H1 (cell line): ENCODE measurements around the gene RFPL3. TPM values are rescaled to one million over a fixed set of nuclear protein-coding genes. Genes with fewer than 3 reads are reported as not detected.
A peak's percentile ranks its signal among the peaks of the same experiment; 100 is the strongest.

Experiments used
- CTCF ChIA-PET: fragments of 300-600 bp; sonication (Branson Sonifier 250); formaldehyde crosslinking; loops from one replicate; lab custom pipeline; 2021; ENCODE audit not compliant: partially characterized antibody; lab: Charles Lee
- POLR2A ChIA-PET: fragments of 300-600 bp; sonication (Branson Sonifier 250); formaldehyde crosslinking; loops from one replicate; lab custom pipeline; 2021; ENCODE audit warnings: inconsistent platforms; ENCODE audit not compliant: partially characterized antibody; lab: Charles Lee
- DNase-seq, 2 experiments: peaks; one replicate each; pipeline versions ENCODE4 v3.0.0 to v3.0.0-alpha.2; 2010 to 2022; ENCODE audit warnings: low spot score in 2 of 2, low read depth in 1 of 2, mixed read lengths in 1 of 2
- FAIRE-seq: peaks from 2 replicates; lab custom pipeline; 2011; peaks lifted over from hg19 to GRCh38; lab: Jason Lieb, UNC
- H2AFZ ChIP-seq: 2 replicates; pipeline ENCODE4 v1.8.1; 2012; ENCODE audit warnings: low read length, inconsistent platforms
- H2AK5ac ChIP-seq: 2 replicates; pipeline ENCODE4 v1.6.1; 2013; ENCODE audit warnings: low read depth, low read length
- H2BK120ac ChIP-seq: replicated peaks from 2 replicates; pipeline ENCODE3; 2013; ENCODE audit warnings: low read depth, low read length, inconsistent platforms
- H2BK12ac ChIP-seq: 2 replicates; pipeline ENCODE4 v1.6.1; 2013; ENCODE audit warnings: low read depth, low read length
- H2BK15ac ChIP-seq: 2 replicates; pipeline ENCODE4 v1.6.1; 2013; ENCODE audit warnings: low read length
- H2BK20ac ChIP-seq: 2 replicates; pipeline ENCODE4 v1.6.1; 2013; ENCODE audit warnings: low read length
- H2BK5ac ChIP-seq: 2 replicates; pipeline ENCODE4 v1.6.1; 2013; ENCODE audit warnings: low read depth, low read length
- H3K14ac ChIP-seq: 2 replicates; pipeline ENCODE4 v1.6.1; 2013; ENCODE audit warnings: inconsistent platforms; ENCODE audit not compliant: insufficient read length
- H3K18ac ChIP-seq: 2 replicates; pipeline ENCODE4 v1.6.1; 2013; ENCODE audit warnings: low read length; ENCODE audit errors: extremely low read depth
- H3K23ac ChIP-seq: 2 replicates; pipeline ENCODE4 v1.6.1; 2013; ENCODE audit warnings: inconsistent platforms; ENCODE audit not compliant: insufficient read length
- H3K23me2 ChIP-seq: 2 replicates; pipeline ENCODE4 v1.6.1; 2013; ENCODE audit warnings: low read depth, low read length
- H3K27ac ChIP-seq: 2 replicates; pipeline ENCODE4 v1.6.1; 2011; ENCODE audit warnings: low read depth, low read length, inconsistent platforms
- H3K27me3 ChIP-seq, 4 experiments: replicated peaks in 1 of 4; 1 replicate in 1 of 4; 2 replicates in 3 of 4; pipeline versions ENCODE4 v1.6.1 to v1.8.1; 2011 to 2013; ENCODE audit warnings: low read length in 3 of 4, mild to moderate bottlenecking in 3 of 4, inconsistent platforms in 2 of 4, mixed read lengths in 2 of 4, moderate library complexity in 1 of 4; ENCODE audit not compliant: control insufficient read depth in 3 of 4, insufficient read depth in 3 of 4; ENCODE audit errors: extremely low read depth in 1 of 4
- H3K36me3 ChIP-seq, 4 experiments: 2 replicates each; pipeline versions ENCODE4 v1.6.1 to v1.8.1; 2011 to 2013; ENCODE audit warnings: mild to moderate bottlenecking in 4 of 4, low read length in 3 of 4, moderate library complexity in 2 of 4, control low read depth in 1 of 4, inconsistent platforms in 1 of 4; ENCODE audit not compliant: insufficient read depth in 4 of 4, control insufficient read depth in 2 of 4
- H3K4ac ChIP-seq: replicated peaks from 2 replicates; pipeline ENCODE3; 2013; ENCODE audit warnings: low read length, low read depth, mixed read lengths, inconsistent platforms; ENCODE audit not compliant: insufficient read length
- H3K4me1 ChIP-seq, 4 experiments: replicated peaks in 1 of 4; 1 replicate in 1 of 4; 2 replicates in 3 of 4; pipeline versions ENCODE4 v1.6.1 to v1.8.1; 2011 to 2013; ENCODE audit warnings: low read length in 3 of 4, inconsistent platforms in 2 of 4, mixed read lengths in 1 of 4; ENCODE audit not compliant: insufficient read depth in 4 of 4, control insufficient read depth in 3 of 4
- H3K4me2 ChIP-seq, 2 experiments: 2 replicates each; pipeline versions ENCODE4 v1.6.1 to v1.8.1; 2011 to 2013; ENCODE audit warnings: low read depth in 2 of 2, low read length in 2 of 2, control low read depth in 1 of 2, inconsistent platforms in 1 of 2, mild to moderate bottlenecking in 1 of 2; ENCODE audit not compliant: insufficient read depth in 1 of 2
- H3K4me3 ChIP-seq, 4 experiments: fragments of 200-600, 300-600 bp in 1 of 4; sonication (generic), shearing (Covaris generic), sonication (Bioruptor Twin) in 1 of 4; 2 replicates each; pipeline versions ENCODE4 v1.5.1 to v1.8.1; 2011 to 2016; ENCODE audit warnings: low read length in 4 of 4, low read depth in 3 of 4, control low read depth in 2 of 4, inconsistent platforms in 2 of 4, mild to moderate bottlenecking in 2 of 4, mixed read lengths in 1 of 4, moderate library complexity in 1 of 4; ENCODE audit not compliant: insufficient read depth in 2 of 4; ENCODE audit errors: extremely low read depth in 1 of 4
- H3K56ac ChIP-seq: replicated peaks from 2 replicates; pipeline ENCODE3; 2013; ENCODE audit warnings: low read depth, mild to moderate bottlenecking, mixed read lengths, low read length, inconsistent platforms; ENCODE audit not compliant: insufficient read length
- H3K79me1 ChIP-seq: 2 replicates; pipeline ENCODE4 v1.6.1; 2013; ENCODE audit warnings: low read depth, low read length, control low read depth
- H3K79me2 ChIP-seq, 2 experiments: 2 replicates each; pipeline versions ENCODE4 v1.6.1 to v1.8.1; 2012 to 2013; ENCODE audit warnings: low read length in 2 of 2, mild to moderate bottlenecking in 2 of 2, inconsistent platforms in 1 of 2; ENCODE audit not compliant: insufficient read depth in 2 of 2, control insufficient read depth in 1 of 2
- H3K9ac ChIP-seq, 4 experiments: replicated peaks in 1 of 4; 1 replicate in 1 of 4; 2 replicates in 3 of 4; pipeline versions ENCODE4 v1.6.1 to v1.8.1; 2011 to 2013; ENCODE audit warnings: low read depth in 3 of 4, low read length in 3 of 4, control low read depth in 2 of 4, mild to moderate bottlenecking in 2 of 4, moderate library complexity in 2 of 4, inconsistent platforms in 1 of 4; ENCODE audit errors: extremely low read depth in 1 of 4
- H3K9me3 ChIP-seq, 2 experiments: 2 replicates each; pipeline versions ENCODE4 v1.6.1 to v1.8.1; 2012 to 2013; ENCODE audit warnings: mild to moderate bottlenecking in 2 of 2, moderate library complexity in 2 of 2, control low read depth in 1 of 2, inconsistent platforms in 1 of 2, low read depth in 1 of 2, low read length in 1 of 2, mixed read lengths in 1 of 2; ENCODE audit not compliant: insufficient read depth in 2 of 2
- H4K20me1 ChIP-seq, 2 experiments: replicated peaks in 1 of 2; 2 replicates each; pipeline versions ENCODE3 to v1.8.1; 2011 to 2013; ENCODE audit warnings: inconsistent platforms in 2 of 2, low read length in 2 of 2, mild to moderate bottlenecking in 1 of 2; ENCODE audit not compliant: insufficient read depth in 2 of 2, control insufficient read depth in 1 of 2
- H4K5ac ChIP-seq: 2 replicates; pipeline ENCODE4 v1.6.1; 2013; ENCODE audit warnings: low read length, low read depth, mixed read lengths, inconsistent platforms; ENCODE audit not compliant: insufficient read length
- H4K8ac ChIP-seq: 2 replicates; pipeline ENCODE4 v1.8.0; 2013; ENCODE audit warnings: mild to moderate bottlenecking, moderate library complexity, low read length, inconsistent platforms; ENCODE audit not compliant: insufficient read depth; ENCODE audit errors: extremely low read depth
- H4K91ac ChIP-seq: replicated peaks from 2 replicates; pipeline ENCODE3; 2013; ENCODE audit warnings: low read length, mixed read lengths, inconsistent platforms; ENCODE audit not compliant: insufficient read length
- BCL11A ChIP-seq, 2 experiments: IDR thresholded peaks; one replicate each; pipeline ENCODE4 v1.6.1; 2011; ENCODE audit warnings: low read depth in 2 of 2, low read length in 2 of 2, mild to moderate bottlenecking in 2 of 2
- E2F6 ChIP-seq: IDR thresholded peaks from 2 replicates; pipeline ENCODE4 v1.6.1; 2012; ENCODE audit warnings: inconsistent platforms
- EP300 ChIP-seq, 2 experiments: IDR thresholded peaks; 1 replicate in 1 of 2; 2 replicates in 1 of 2; pipeline ENCODE4 v1.6.1; 2011 to 2012; ENCODE audit warnings: low read depth in 2 of 2, low read length in 2 of 2, mild to moderate bottlenecking in 2 of 2, borderline replicate concordance in 1 of 2, inconsistent platforms in 1 of 2, moderate library complexity in 1 of 2
- FOSL1 ChIP-seq: IDR thresholded peaks from 2 replicates; pipeline ENCODE4 v1.6.1; 2011; ENCODE audit warnings: mild to moderate bottlenecking, low read depth, low read length, moderate library complexity; ENCODE audit not compliant: insufficient read depth
- JUN ChIP-seq: IDR thresholded peaks from 2 replicates; pipeline ENCODE4 v1.6.1; 2011; ENCODE audit warnings: low read depth, mild to moderate bottlenecking, improper control_type of control experiment, low read length
- MAFK ChIP-seq: IDR thresholded peaks from 2 replicates; pipeline ENCODE4 v1.6.1; 2012; ENCODE audit warnings: low read depth, mild to moderate bottlenecking, improper control_type of control experiment, low read length
- POU5F1 ChIP-seq: IDR thresholded peaks from 2 replicates; pipeline ENCODE4 v1.6.1; 2011; ENCODE audit warnings: low read depth, mild to moderate bottlenecking, low read length, moderate library complexity
- SIX5 ChIP-seq: IDR thresholded peaks from 2 replicates; pipeline ENCODE4 v1.6.1; 2011; ENCODE audit warnings: mild to moderate bottlenecking, low read depth, low read length
- SP1 ChIP-seq: IDR thresholded peaks from 2 replicates; pipeline ENCODE4 v1.6.1; 2011; ENCODE audit warnings: low read depth, low read length
- TCF12 ChIP-seq: IDR thresholded peaks from 2 replicates; pipeline ENCODE4 v1.6.1; 2011; ENCODE audit warnings: low read depth, mild to moderate bottlenecking, low read length
- TEAD4 ChIP-seq: IDR thresholded peaks from 2 replicates; pipeline ENCODE4 v1.6.1; 2012; ENCODE audit warnings: low read depth, low read length, inconsistent platforms, mixed read lengths
- WGBS, 2 experiments: shearing (Covaris generic) in 1 of 2; methylation state at CpG; one replicate each; pipeline versions ENCODE4 v1.1.6 to v1.1.7; 2013 to 2015; ENCODE audit warnings: low lambda C conversion rate in 2 of 2, mixed read lengths in 2 of 2, inconsistent platforms in 1 of 2, low coverage in 1 of 2, missing lambda C conversion rate in 1 of 2; ENCODE audit not compliant: insufficient replicate concordance in 2 of 2, insufficient coverage in 1 of 2, insufficient read length in 1 of 2; ENCODE audit errors: extremely low coverage in 1 of 2, missing lambda C conversion rate in 1 of 2; 5-methylcytosine and 5-hydroxymethylcytosine counted together
- polyA plus RNA-seq, 7 experiments: library from polyadenylated mRNA; depleted of rRNA in 3 of 7; stranded (reverse) in 5 of 7; unstranded in 2 of 7; fragments of >200 nt in 5 of 7; fragments of 200-250 nt in 2 of 7; gene quantifications; 1 replicate in 5 of 7; 2 replicates in 1 of 7; 4 replicates in 1 of 7; pipeline versions ENCODE4 v1.2.1 to v1.2.3, GENCODE V29; 2011 to 2013; ENCODE audit warnings: missing spikeins in 2 of 7, mixed read lengths in 2 of 7
- total RNA-seq: library from RNA; stranded (reverse); fragmentation: NEBNext Ultra II Directional; extraction: Animal tissue kit (Norgen Biotek cat#: 25700); gene quantifications from 2 replicates; pipeline ENCODE4 v1.2.1, GENCODE V29; 2021

The RFPL3 gene
- total and polyA plus RNA-seq, 2 of the 8 experiments (the other 6 are each of a cell fraction or from before 2014, with no cell fraction given) = 0.08 to 0.24 TPM

DNA sequence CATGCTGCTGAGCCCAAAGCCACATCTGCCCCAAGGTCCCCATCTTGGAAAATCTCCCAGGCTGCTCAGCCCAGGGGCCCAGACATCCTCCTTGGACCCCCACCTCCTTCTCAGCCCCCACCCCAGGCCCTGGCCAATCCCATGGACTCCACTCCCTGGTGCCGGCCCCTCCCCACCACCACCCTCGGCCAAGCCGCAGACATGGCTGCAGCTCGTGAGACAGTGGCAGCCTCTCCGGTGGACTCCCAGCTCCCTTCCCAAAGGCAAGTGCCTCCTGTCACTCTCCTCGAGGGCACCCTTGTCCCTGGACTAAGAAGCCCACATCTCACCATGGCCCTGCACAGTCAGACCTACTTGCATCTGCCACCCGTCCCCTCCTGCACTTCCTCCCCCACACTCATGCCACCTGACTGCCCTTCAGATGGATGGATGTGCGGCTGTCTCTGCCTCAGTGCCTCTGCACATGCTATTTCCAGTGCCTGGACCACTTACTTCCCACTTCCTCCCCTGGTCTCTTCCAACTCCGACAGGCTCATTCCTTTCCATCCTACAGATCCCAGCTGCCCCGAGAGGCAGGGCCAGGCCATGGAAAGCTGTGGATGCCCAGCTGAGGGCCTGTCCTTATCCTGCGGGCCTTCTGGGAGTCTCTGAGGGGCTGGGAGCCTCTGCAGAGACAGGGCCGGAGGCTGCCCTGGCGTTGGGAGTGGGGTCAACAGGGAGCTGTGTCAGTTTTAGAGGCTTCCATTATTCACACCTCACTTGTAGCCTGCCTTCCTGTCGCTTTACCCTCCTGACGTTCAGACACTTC, 25.5 kb upstream of the RFPL3 start:
- peak overlapping the region; percentile 75; the same call in 1 of the 2 replicates for H2AK5ac ChIP-seq
- H3K9me3 ChIP-seq = peaks cover 0 to 3% of the 10 kb centered on the region in 2 experiments; a peak in 1 of 4 replicates
- no peak overlapping the region for H3K4me2 ChIP-seq
- H3K27ac ChIP-seq = no peak overlapping the region
- H3K23me2 ChIP-seq = peaks cover 15% of the 10 kb centered on the region; the same call in 1 of the 2 replicates
- H3K56ac ChIP-seq = no peak overlapping the region
- peak overlapping the region; percentile 84 for H4K91ac ChIP-seq
- 0 out of 2 replicates have a peak, but pooled peaks cover 3% of the 10 kb centered on the region for H3K79me1 ChIP-seq
- H3K9ac ChIP-seq = no peak overlapping the region
- H4K20me1 ChIP-seq = peaks cover 0 to 4% of the 10 kb centered on the region in 2 experiments
- H3K4ac ChIP-seq = no peak overlapping the region
- H3K18ac ChIP-seq = peak overlapping the region; percentile 60
- H3K79me2 ChIP-seq = no peaks in the 10 kb centered on the region
- H3K27me3 ChIP-seq = peaks cover 0 to 1% (median 0%) of the 10 kb centered on the region in 4 experiments; a peak in 1 of 7 replicates
- H2AFZ ChIP-seq = no peak overlapping the region
- peak overlapping the region; percentile 15 for H2BK20ac ChIP-seq
- no peak overlapping the region for H3K4me3 ChIP-seq
- no peak overlapping the region for H3K23ac ChIP-seq
- no peak overlapping the region for H2BK5ac ChIP-seq
- 88% methylated on average over 13 of the region's 15 CpGs; no CpG with 5 or more reads in 1 of the 2 experiments for WGBS, 2 experiments
- H3K14ac ChIP-seq = no peak overlapping the region
- H4K8ac ChIP-seq = no peak overlapping the region; the same call in 1 of the 2 replicates
- peak in 1 of 2 experiments; percentile 43 for DNase-seq
- FAIRE-seq = no peak
- no peaks in the 10 kb centered on the region for H3K36me3 ChIP-seq
- H3K4me1 ChIP-seq = peaks cover 4 to 13% (median 6%) of the 10 kb centered on the region in 4 experiments; a peak in 5 of 7 replicates
- POLR2A ChIA-PET = interaction anchor here (1.5 kb wide), 1 partner anchor 8 kb away, joined by 4 read pairs; no protein-coding TSS in a partner anchor
- 0 out of 2 replicates have a peak overlapping the region, but pooled peaks have one; percentile 92 for H2BK15ac ChIP-seq
- no peak overlapping the region for H4K5ac ChIP-seq
- CTCF ChIA-PET = interaction anchor here (1.7 kb wide), 1 partner anchor 18 kb away, joined by 3 read pairs; no protein-coding TSS in a partner anchor
- H2BK120ac ChIP-seq = no peak overlapping the region
- H2BK12ac ChIP-seq = peak overlapping the region; percentile 18; the same call in 1 of the 2 replicates
- no peak for TF ChIP-seq JUN
- no peak for TF ChIP-seq TCF12
- TF ChIP-seq FOSL1 = no peak
- no peak for TF ChIP-seq SP1
- TF ChIP-seq EP300 (IDR thresholded peaks at IDR 0.05; ENCODE audit: borderline replicate concordance in 1 of 2, low read depth in 2 of 2, low read length in 2 of 2) = no peak
- no peak for TF ChIP-seq E2F6
- no peak for TF ChIP-seq SIX5
- TF ChIP-seq TEAD4 = no peak
- TF ChIP-seq POU5F1 = no peak
- TF ChIP-seq MAFK = no peak
- no peak for TF ChIP-seq BCL11A (IDR thresholded peaks at IDR 0.05; ENCODE audit: low read depth in 2 of 2, low read length in 2 of 2)
